PC-3 (cell line): ENCODE results near the gene PSMC6. TPM values are rescaled to one million over a fixed set of nuclear protein-coding genes. Genes with fewer than 3 reads are reported as not detected.
"Not testable (repeated sequence)": the region's sequence is repeated elsewhere in the genome, so short reads cannot be mapped to it uniquely, and the experiment has no call there.

Source experiments
- ATAC-seq: fragments of 200-7000 bp; cut with Tn5 transposase; 2 replicates; pipeline ENCODE4 v1.9.1; 2020; ENCODE audit warnings: mild to moderate bottlenecking, moderate library complexity
- BruUV-seq: library from RNA; stranded (reverse); fragments of 400-500 nt; replicated peaks from 2 replicates; lab custom pipeline; 2021; lab: Mats Ljungman, UMichigan
- CTCF ChIA-PET: fragments of 300-600 bp; sonication (Branson Sonifier 250); formaldehyde crosslinking; loops from one replicate; lab custom pipeline; 2022; ENCODE audit warnings: antibody characterized with exemption; lab: Charles Lee
- POLR2A ChIA-PET: fragments of 300-600 bp; sonication (Branson Sonifier 250); formaldehyde crosslinking; loops from one replicate; lab custom pipeline; 2022; ENCODE audit warnings: antibody characterized with exemption; ENCODE audit not compliant: unreplicated experiment; lab: Charles Lee
- DNase-seq: peaks from one replicate; pipeline ENCODE4 v3.0.0-alpha.2; 2015
- H2AFZ ChIP-seq: fragments of 300-600 bp; sonication (generic); 2 replicates; pipeline ENCODE4 v1.6.0; 2016; ENCODE audit warnings: antibody characterized with exemption, low read length
- H3F3A ChIP-seq: fragments of 300-600 bp; sonication (generic); one replicate; pipeline ENCODE4 v1.6.0; 2017; ENCODE audit warnings: antibody characterized with exemption, low read length, control low read depth, mild to moderate bottlenecking; ENCODE audit not compliant: unreplicated experiment
- H3K27ac ChIP-seq: fragments of 300-600 bp; sonication (generic); 2 replicates; pipeline ENCODE4 v1.5.1; 2016; ENCODE audit warnings: mild to moderate bottlenecking, low read length
- H3K27me3 ChIP-seq: fragments of 300-600 bp; sonication (generic); 2 replicates; pipeline ENCODE4 v1.6.1; 2016; ENCODE audit warnings: low read length, mixed read lengths
- H3K36me3 ChIP-seq: fragments of 300-600 bp; sonication (generic); 2 replicates; pipeline ENCODE4 v1.6.1; 2016; ENCODE audit warnings: low read depth, mixed run types, low read length, mixed read lengths
- H3K4me1 ChIP-seq: fragments of 300-600 bp; sonication (generic); 2 replicates; pipeline ENCODE4 v1.5.1; 2016; ENCODE audit warnings: low read length; ENCODE audit not compliant: insufficient read depth
- H3K4me2 ChIP-seq: fragments of 300-600 bp; sonication (generic); 2 replicates; pipeline ENCODE4 v1.6.0; 2016; ENCODE audit warnings: low read length
- H3K4me3 ChIP-seq: fragments of 300-600 bp; sonication (generic); 2 replicates; pipeline ENCODE4 v1.5.1; 2016; ENCODE audit warnings: mild to moderate bottlenecking, low read length, mixed read lengths
- H3K79me2 ChIP-seq: fragments of 300-600 bp; sonication (generic); 2 replicates; pipeline ENCODE4 v1.6.1; 2017; ENCODE audit warnings: low read length, mixed read lengths
- H3K9ac ChIP-seq: fragments of 300-600 bp; sonication (generic); 2 replicates; pipeline ENCODE4 v1.6.0; 2016; ENCODE audit warnings: mild to moderate bottlenecking, low read length
- H3K9me2 ChIP-seq: fragments of 300-600 bp; sonication (generic); replicated peaks from 2 replicates; pipeline ENCODE4 v1.6.1; 2016; ENCODE audit warnings: mixed run types, low read length, mixed read lengths
- H3K9me3 ChIP-seq: fragments of 300-600 bp; sonication (generic); 2 replicates; pipeline ENCODE4 v1.6.1; 2016; ENCODE audit warnings: low read length, mixed read lengths
- H4K20me1 ChIP-seq: fragments of 300-600 bp; sonication (generic); 2 replicates; pipeline ENCODE4 v1.6.1; 2016; ENCODE audit warnings: low read length, mixed read lengths
- EZH2 ChIP-seq: fragments of 300-600 bp; sonication (generic); IDR thresholded peaks from one replicate; pipeline ENCODE4 v1.6.1; 2017; ENCODE audit warnings: antibody characterized with exemption, mild to moderate bottlenecking, low read length; ENCODE audit not compliant: unreplicated experiment
- EZH2phosphoT487 ChIP-seq: fragments of 300-600 bp; sonication (generic); IDR thresholded peaks from 2 replicates; pipeline ENCODE4 v1.6.1; 2018; ENCODE audit warnings: mild to moderate bottlenecking, antibody characterized with exemption, low read length, borderline replicate concordance
- intact Hi-C: fragments of 100-400 bp; cut with micrococcal nuclease; formaldehyde crosslinking; loops from 2 replicates; pipeline ENCODE4 v1.9.0; 2023
- total RNA-seq: library from RNA; depleted of rRNA; stranded (reverse); fragments of >200 nt; gene quantifications from 2 replicates; pipeline ENCODE4 v1.2.3, GENCODE V29; 2014
- TF ChIP-seq, protein P1 (sequence below): fragments of 300-600 bp; sonication (generic); conservative IDR thresholded peaks from 2 replicates; pipeline ENCODE4 v1.5.1; 2017; ENCODE audit warnings: antibody characterized with exemption, low read depth, mild to moderate bottlenecking, low read length

PSMC6 gene
- total RNA-seq, 1 experiment from 2014 or later = 232 TPM

DNA sequence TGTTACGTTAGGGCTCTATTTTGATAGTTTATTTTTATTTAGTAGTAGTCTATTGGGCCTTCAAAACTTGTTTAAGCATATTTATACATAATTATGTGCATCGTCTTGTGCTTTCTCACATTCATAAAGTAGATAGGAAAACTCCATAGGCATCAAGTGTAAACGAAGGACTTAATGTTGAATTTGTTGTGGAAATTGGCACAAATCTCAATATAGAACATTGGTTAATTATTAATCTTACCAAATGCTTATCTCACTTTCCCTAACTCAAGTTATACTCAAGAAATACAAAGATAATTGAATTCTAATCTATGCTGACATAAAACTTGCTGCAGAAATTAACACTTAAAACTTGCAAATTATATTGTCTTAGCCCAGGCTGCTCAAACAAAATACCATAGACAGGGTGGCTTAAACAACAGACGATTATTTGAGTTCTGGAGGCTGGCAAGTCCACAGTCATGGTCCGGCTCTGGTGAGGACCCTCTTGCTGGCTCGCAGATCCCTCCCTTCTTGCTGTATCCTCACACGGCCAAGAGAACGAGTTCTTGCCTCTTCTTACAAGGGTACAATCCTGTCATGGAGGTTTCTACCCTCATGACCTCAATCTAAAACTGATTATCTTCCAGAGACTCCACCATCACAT, 41.8 kb downstream of the PSMC6 start:
- H3K4me2 ChIP-seq = no peak overlapping the region
- no peaks in the 10 kb centered on the region for H3K9me3 ChIP-seq
- H3K36me3 ChIP-seq = peaks cover 22% of the 10 kb centered on the region
- H2AFZ ChIP-seq = no peak overlapping the region
- no peaks in the 10 kb centered on the region for H3K4me1 ChIP-seq
- no peaks in the 10 kb centered on the region for H3F3A ChIP-seq
- ChIA-PET POLR2A (no interaction called here), CTCF (no interaction called here)
- no peaks in the 10 kb centered on the region for H3K9me2 ChIP-seq
- DNase-seq = no peak
- intact Hi-C loops = no loop called here
- no peak for TF ChIP-seq EZH2
- TF ChIP-seq, protein P1, sequence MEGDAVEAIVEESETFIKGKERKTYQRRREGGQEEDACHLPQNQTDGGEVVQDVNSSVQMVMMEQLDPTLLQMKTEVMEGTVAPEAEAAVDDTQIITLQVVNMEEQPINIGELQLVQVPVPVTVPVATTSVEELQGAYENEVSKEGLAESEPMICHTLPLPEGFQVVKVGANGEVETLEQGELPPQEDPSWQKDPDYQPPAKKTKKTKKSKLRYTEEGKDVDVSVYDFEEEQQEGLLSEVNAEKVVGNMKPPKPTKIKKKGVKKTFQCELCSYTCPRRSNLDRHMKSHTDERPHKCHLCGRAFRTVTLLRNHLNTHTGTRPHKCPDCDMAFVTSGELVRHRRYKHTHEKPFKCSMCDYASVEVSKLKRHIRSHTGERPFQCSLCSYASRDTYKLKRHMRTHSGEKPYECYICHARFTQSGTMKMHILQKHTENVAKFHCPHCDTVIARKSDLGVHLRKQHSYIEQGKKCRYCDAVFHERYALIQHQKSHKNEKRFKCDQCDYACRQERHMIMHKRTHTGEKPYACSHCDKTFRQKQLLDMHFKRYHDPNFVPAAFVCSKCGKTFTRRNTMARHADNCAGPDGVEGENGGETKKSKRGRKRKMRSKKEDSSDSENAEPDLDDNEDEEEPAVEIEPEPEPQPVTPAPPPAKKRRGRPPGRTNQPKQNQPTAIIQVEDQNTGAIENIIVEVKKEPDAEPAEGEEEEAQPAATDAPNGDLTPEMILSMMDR = no peak
- TF ChIP-seq EZH2phosphoT487 = no peak
- no peak for ATAC-seq
- H3K27ac ChIP-seq = no peak overlapping the region
- no peaks in the 10 kb centered on the region for H4K20me1 ChIP-seq
- BruUV-seq = TSS peak; percentile 15
- peaks cover 5% of the 10 kb centered on the region for H3K79me2 ChIP-seq
- H3K27me3 ChIP-seq = no peaks in the 10 kb centered on the region
- no peak overlapping the region for H3K9ac ChIP-seq
- H3K4me3 ChIP-seq = no peak overlapping the region

DNA sequence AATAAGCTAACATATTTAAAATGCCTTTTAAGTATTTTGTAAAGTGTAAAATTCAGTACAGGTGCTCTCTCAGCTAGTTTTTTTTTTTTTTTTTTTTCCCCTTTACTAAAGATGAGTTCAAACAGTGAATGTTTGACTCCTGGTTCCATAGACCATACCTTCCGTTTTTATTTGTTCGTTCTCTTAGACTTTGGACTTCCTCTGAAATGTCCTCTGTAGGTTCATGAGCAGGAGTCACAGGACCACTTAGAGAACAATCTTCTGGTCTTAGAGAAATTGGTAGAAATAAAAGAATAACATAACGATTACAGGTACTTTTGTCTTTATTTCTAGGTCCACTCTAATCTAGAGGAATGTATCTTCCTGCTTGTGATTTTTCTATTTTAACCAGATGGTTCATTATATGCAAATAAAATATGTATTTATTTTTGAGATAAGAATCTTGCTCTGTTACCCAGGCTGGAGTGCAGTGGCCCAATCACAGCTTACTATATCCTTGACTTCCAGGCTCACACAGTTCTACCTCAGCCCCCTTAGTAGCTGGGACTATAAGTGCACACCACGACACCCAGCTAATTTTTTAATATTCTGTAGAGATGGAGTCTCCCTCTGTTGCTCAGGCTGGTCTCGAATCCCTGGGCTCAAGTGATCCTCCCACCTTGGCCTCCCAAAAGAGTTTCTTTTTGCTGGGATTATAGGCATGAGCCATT, 48.8 kb downstream of the PSMC6 start:
- peaks cover 6% of the 10 kb centered on the region for H3K36me3 ChIP-seq
- H3K27me3 ChIP-seq = no peaks in the 10 kb centered on the region
- H4K20me1 ChIP-seq = no peaks in the 10 kb centered on the region
- POLR2A ChIA-PET = interaction anchor here (0.6 kb wide), 1 partner anchor 143 kb away, joined by 3 read pairs; no protein-coding TSS in a partner anchor
- H3K4me2 ChIP-seq = no peak overlapping the region
- no peak for TF ChIP-seq EZH2phosphoT487
- intact Hi-C loops = no loop called here
- H3K4me3 ChIP-seq = no peak overlapping the region
- H3F3A ChIP-seq = no peaks in the 10 kb centered on the region
- ATAC-seq (no peak), DNase-seq (no peak)
- no TSS peak for BruUV-seq
- no peaks in the 10 kb centered on the region for H3K4me1 ChIP-seq
- H3K79me2 ChIP-seq = no peaks in the 10 kb centered on the region
- H3K9me2 ChIP-seq = no peaks in the 10 kb centered on the region
- no peak overlapping the region for H2AFZ ChIP-seq
- no peak overlapping the region for H3K27ac ChIP-seq
- CTCF ChIA-PET = no interaction called here
- no peaks in the 10 kb centered on the region for H3K9me3 ChIP-seq
- H3K9ac ChIP-seq = no peak overlapping the region

DNA sequence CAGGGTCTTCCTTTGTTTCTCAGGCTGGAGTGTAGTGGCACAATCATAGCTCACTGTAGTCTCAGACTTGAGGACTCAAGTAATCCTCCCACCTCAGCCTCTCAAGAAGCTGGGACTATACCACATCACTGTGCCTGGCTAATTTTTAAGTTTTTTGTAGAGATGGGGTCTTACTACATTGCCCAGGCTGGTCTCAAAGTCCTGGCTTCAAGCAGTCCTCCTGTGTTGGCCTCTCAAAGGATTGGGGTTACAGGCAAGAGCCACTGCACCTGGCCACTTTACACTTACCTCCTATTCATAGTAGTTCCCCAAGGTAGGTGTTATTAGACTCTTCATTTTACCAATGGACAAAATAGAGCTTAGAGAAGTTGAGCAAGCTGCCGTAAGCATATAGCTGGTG, 52.1 kb downstream of the PSMC6 start:
- H3K4me2 ChIP-seq = no peak overlapping the region
- no peak overlapping the region for H3K27ac ChIP-seq
- H3K9ac ChIP-seq = no peak overlapping the region
- no peaks in the 10 kb centered on the region; the same call in 1 of the 2 replicates for H3K36me3 ChIP-seq
- BruUV-seq = no TSS peak
- DNase-seq (no peak), ATAC-seq (no peak)
- no peaks in the 10 kb centered on the region for H4K20me1 ChIP-seq
- no peaks in the 10 kb centered on the region for H3K9me3 ChIP-seq
- POLR2A ChIA-PET = no interaction called here
- no peaks in the 10 kb centered on the region for H3K4me1 ChIP-seq
- H3K4me3 ChIP-seq = no peak overlapping the region
- intact Hi-C loops = no loop called here
- no peak overlapping the region for H2AFZ ChIP-seq
- H3K79me2 ChIP-seq = no peaks in the 10 kb centered on the region
- CTCF ChIA-PET = interaction anchor here (0.6 kb wide), 1 partner anchor 190 kb away, joined by 3 read pairs; no protein-coding TSS in a partner anchor
- H3F3A ChIP-seq = no peaks in the 10 kb centered on the region
- no peak for TF ChIP-seq EZH2phosphoT487
- no peaks in the 10 kb centered on the region for H3K9me2 ChIP-seq
- H3K27me3 ChIP-seq = no peaks in the 10 kb centered on the region

DNA sequence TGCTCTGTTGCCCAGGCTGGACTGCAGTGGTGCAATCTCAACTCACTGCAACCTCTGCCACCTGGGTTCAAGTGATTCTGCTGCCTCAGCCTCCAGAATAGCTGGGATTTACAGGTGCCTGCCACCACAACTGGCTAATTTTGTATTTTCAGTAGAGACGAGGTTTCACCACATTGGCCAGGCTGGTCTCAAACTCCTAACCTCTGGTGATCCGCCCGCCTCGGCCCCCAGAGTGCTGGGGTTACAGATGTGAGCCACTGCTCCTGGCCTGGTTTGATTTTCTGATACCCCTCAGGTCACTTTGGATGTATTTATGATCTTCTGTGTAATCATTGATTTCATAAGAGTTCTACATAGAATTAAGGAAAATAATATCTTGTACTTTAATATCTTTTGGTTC, 55.9 kb downstream of the PSMC6 start:
- BruUV-seq, H2AFZ ChIP-seq, H3K9ac ChIP-seq, H3K9me3 ChIP-seq, H3K9me2 ChIP-seq, H3K79me2 ChIP-seq, H3K4me2 ChIP-seq, DNase-seq, ATAC-seq, CTCF ChIA-PET, POLR2A ChIA-PET, H3F3A ChIP-seq, H4K20me1 ChIP-seq, H3K27ac ChIP-seq, H3K36me3 ChIP-seq, H3K4me3 ChIP-seq, H3K27me3 ChIP-seq: not testable (repeated sequence)
- H3K4me1 ChIP-seq = peaks cover 15% of the 10 kb centered on the region
- intact Hi-C loops = loop anchor here (2.0 kb wide), 1 partner anchor 14 kb away; no protein-coding TSS in a partner anchor
